HG03097 (cell line): Measurements from ENCODE around the gene CD300H.

Source experiments
- ATAC-seq: cut with Tn5 transposase; IDR thresholded peaks from one replicate; pipeline ENCODE4 v1.9.1; 2021; ENCODE audit not compliant: unreplicated experiment, low FRiP score

CD300H gene

DNA sequence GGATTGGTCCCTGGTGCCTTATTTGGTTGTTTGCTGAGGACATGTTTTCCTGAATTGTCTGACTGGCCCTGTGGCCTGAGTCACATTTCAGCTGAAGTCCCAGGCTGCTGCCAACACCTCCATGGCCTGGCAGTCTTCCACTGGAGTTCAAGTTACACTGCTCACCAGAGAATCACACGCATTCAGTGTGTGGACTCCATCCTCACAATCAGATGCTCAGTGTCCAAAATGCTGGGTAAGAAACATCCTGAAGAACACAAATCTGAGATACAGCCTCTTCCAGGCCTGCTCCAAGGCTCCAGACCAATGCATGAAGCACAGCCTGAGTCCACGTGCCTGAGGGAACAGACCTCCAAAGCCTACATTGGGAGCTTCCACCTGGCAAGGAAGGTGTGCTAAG lies 55.3 kb downstream of the CD300H start:
- ATAC-seq, result no peak
